Lung microvascular endothelial cell (primary cell): ENCODE results near the gene VWA2. TPM values are rescaled to one million over a fixed set of nuclear protein-coding genes. Genes with fewer than 3 reads are reported as not detected.
A peak's percentile ranks its signal among the peaks of the same experiment; 100 is the strongest.

ENCODE experiments used
- DNase-seq, 2 donors: peaks; one replicate each; pipeline versions ENCODE4 v3.0.0 to v3.0.0-alpha.2; 2010; ENCODE audit warnings: low read depth in 2 of 2
- total RNA-seq: library from RNA; depleted of rRNA; stranded (reverse); fragments of >200 nt; gene quantifications from 2 replicates; pipeline ENCODE4 v1.2.1, GENCODE V29; 2014

VWA2 gene
- total RNA-seq, 1 donor from 2014 or later = not detected

DNA sequence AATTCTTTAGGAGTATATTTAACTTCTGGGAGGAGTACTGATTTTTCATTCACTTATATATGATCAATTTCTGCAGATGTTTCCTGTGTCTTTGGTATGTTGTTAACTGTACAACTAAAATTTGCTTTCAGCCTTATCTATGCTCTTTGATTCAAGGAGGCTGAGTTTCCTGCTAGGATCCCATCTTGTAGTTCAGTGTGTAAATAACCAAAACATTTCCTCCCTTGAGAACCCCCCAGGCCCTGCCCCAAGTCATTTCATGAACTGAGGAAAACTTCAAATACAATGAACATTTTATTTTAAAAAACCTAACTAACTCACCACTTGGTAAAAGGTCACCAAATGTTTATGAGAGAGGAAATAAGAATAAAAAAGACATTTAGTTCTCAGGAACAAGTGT, 55.5 kb downstream of the VWA2 start:
- peak in 1 of 2 donors; percentile 31 for DNase-seq

DNA sequence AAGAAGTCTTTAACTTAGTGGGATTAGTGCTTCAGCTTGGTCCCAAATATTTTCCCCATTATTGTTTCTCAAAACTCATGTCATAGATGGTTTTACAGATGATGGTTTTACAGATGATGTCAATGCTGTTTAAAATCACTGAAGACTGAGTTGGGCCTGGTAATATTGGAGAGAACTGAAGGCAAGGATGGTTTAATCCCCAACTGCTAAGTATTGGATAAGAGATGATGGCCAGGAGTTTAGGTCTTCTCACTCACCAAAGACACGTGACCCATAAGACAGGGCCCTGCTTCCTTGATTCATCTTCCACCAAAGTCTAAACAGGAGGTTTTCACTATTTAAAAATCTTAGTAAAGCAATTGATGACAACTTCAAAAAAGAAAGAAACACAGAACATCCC, 56.3 kb downstream of the VWA2 start:
- DNase-seq = no peak

DNA sequence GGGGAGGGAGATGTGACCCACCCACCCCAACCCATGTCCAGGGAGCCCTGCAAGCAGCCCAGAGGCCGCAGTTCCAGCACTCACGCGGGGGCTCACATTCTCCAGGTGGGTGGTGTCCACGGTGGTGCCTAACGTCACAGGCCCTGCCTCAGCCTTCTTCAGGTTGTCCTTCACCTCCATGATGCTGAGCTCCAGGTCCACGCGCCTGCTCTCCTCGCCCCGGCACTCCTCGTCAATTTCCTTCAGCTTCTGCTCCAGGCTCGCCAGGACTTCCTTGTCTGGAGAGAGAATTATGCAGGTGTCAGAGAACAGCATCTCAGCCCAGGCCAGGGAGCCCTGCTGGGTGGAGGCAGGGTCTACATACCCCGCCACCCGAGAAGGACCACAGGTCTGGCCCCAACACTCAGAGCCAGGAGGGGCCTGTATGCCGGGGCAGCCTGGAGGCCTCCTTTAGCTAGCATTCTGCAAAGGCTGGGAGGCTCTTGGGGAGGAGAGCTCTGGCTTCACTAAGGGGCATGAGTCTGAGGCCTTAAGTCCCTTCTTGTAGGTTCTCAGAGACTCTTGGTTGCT, 58.2 kb downstream of the VWA2 start:
- no peak for DNase-seq

DNA sequence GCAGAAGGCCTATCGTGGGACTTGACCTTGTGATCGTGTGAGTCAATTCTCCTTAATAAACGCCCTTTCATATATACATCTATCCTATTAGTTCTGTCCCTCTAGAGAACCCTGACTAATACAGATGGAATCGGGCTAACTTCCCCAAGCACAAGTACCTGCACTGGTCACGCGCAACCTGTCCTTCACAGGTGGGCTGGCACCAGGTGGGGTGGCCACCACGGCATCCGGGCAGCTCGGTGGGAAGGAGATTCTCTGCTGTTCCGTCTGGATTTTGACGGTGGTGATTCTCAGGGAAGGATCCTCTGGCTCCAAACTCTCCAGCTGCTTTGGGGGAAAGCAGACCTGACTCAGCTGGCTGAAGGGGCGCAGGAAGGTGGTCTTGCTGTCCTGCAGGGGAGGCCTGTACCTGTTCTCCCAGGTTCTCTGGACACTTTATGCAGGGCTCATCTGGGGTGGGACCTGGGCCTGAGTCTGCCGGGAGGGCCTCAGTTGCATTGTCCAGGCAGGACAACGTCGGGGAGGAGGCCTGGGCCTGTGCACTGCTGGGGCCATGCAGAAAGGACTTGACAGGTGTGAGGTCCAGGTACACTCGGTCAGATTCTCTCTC, 61.1 kb downstream of the VWA2 start:
- no peak for DNase-seq

DNA sequence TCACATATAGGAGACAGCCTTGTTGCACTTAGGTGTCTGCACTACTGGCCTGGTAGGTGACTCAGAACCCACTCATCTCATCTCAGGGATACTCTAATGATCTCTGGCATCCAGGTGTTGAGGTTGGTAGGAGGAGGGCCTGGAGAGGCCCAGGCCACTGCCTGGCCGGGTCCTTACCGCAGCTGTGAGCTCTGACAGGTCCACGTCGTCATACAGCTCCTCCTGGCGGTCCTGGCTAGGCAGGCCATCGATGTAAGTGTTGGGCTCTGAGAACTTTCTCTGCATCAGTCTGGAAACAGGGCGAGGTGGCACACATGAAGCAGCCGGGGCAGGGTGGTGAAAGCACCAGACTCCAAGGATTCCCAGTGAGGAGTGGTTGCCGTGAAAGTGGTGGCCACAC, 62.1 kb downstream of the VWA2 start:
- DNase-seq = no peak

DNA sequence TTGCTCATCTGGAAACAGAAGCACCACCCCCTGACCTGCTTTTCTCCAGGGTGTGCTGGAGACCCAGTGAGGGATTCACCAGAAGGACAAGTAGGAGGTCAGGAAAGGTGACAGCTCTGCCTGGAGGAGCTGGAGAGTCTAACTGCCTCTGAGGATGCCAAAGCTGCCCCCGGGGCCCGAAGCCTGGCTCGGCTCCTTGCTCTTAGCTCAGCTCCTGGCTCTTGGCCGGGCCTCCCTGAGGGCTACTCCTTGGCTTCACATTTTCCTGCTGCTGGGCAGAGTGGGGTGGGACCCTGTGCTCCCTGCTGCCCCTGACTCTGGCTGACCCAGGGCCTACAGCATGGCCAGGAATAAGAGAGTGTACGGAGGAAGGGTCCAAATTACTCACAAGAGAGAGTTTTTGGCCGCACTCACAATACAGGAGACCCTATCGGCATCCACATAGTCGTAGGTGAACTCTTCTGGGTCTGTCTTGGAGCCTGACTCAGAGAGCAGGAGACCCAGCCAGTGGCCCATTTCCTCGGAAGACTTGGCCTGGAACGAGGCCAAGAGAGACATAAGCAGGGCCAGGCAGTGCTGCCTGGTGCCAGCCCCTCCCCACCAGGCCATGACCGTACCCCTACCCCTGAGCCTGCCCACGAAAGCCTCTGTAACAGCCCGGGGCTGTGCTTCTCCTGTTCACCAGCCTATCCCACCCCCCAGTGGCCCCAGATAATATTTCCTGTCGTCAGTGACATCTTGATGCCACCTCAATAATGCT, 63.1 kb downstream of the VWA2 start:
- peak in 1 of 2 donors; percentile 12 for DNase-seq

DNA sequence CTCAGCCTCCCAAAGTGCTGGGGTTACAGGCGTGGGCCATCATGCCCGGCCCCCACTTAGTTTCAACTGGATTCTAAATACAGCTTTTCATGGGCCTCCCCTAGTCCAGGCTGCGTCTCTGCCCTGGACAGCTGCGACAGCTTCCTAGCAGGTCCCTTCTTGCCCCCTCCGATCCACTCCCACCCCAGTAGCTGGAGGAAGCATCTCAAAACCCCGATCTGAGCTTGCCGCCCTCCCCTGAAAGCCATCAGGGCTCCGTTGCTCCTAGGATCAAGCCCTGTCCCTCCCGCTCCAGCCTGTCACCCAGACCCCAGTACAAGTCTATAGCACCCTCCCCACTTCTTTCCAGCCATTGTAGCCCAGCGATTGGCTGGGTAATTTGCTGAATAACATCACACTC, 64.5 kb downstream of the VWA2 start:
- DNase-seq = no peak

- peak; percentile 81 to 91 for DNase-seq
These were observed 65.0 kb downstream of the VWA2 start for GRCh38 chr10:114304017-114304570.

DNA sequence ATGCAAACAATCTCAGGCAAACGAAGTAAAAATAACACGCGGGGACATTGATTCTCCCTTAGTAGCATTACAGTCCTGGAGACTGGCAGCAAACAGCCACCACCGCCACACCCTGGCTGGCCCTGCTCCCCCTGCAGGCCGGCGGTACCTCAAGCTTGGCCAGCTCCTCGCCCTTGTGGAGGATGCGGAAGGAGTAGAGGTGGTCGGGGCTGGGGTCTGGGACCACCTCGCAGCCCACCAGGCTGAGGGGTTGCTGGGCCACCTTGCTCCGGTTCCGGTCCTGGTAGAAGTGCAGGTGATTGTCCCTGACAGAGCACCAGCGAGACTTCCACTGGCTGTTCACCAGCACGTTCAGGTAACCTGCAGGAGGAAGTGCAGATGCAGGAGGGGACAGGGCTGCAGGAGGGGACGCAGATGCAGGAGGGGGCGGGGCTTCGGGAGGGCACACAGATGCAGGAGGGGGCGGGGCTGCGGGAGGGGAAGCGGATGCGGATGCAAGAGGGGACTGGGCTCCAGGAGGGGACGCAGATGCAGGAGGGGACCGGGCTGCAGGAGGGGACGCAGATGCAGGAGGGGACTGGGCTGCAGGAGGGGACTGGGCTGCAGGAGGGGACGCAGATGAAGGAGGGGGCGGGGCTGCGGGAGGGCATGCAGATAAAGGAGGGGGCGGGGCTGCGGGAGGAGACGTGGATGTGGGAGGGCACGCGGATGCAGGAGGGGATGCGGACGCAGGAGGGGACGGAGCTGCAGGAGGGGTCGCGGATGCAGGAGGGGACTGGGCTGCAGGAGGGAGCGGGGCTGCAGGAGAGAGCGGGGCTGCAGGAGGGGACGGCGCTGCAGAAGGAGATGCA, 65.7 kb downstream of the VWA2 start:
- DNase-seq = peak; percentile 29 to 45

DNA sequence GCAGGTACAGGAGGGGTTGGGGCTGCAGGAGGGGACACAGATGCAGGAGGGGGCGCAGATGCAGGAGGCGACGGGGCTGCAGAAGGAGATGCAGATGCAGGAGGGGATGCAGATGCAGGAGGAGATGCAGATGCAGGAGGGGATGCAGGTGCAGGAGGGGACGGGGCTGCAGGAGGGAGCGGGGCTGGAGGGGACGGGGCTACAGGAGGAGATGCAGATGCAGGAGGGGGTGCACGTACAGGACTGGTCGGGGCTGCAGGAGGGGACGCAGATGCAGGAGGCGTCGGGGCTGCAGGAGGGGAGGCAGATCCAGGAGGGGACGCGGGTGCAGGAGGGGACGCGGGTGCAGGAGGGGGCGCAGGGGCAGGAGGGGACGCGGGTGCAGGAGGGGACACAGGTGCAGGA, 66.5 kb downstream of the VWA2 start:
- no peak for DNase-seq

DNA sequence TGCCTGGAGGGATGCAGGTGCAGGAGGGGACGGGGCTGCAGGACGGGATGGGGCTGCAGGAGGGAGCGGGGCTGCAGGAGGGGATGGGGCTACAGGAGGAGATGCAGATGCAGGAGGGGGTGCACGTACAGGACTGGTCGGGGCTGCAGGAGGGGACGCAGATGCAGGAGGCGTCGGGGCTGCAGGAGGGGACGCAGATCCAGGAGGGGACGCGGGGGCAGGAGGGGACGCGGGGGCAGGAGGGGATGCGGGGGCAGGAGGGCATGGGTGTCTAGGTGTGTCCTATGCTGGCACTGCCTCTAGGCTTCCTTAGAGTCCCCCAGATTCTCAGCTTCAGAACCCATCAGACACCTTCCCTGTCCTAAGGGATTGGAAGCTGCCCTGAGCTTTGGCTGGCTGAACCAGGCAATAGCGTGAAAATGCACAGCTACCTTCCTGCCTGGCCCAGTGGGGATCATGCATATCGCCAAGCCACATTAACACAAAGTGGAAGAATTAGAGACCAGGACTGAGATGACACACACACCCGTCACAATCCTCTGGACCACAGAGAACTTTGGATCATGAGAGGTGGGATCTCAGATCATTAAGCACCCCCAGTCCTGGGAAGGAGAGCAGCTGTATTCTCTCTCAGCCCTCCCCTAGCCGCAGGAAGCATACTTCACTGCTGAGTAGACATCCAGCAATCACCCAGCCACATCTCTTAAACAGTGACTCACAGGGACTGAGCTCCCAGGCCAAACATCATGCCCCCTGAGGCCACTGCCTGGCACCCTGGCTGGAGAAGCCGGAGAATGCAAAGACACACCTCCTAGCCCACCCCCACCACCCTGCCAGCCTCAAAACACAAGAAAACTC, 67.3 kb downstream of the VWA2 start:
- DNase-seq = peak in 1 of 2 donors; percentile 53

GRCh38 chr10:114307731-114308130, 68.7 kb downstream of the VWA2 start:
- DNase-seq = peak in 1 of 2 donors; percentile 30

GRCh38 chr10:114308531-114309363, 69.7 kb downstream of the VWA2 start:
- peak in 1 of 2 donors; percentile 32 for DNase-seq

GRCh38 chr10:114309364-114309651, 70.3 kb downstream of the VWA2 start:
- no peak for DNase-seq

GRCh38 chr10:114310346-114310745, 71.3 kb downstream of the VWA2 start:
- DNase-seq = no peak

GRCh38 chr10:114311023-114311422, 72.0 kb downstream of the VWA2 start:
- DNase-seq = no peak

- DNase-seq = no peak
These were observed 72.6 kb downstream of the VWA2 start for GRCh38 chr10:114311496-114312209.

DNA sequence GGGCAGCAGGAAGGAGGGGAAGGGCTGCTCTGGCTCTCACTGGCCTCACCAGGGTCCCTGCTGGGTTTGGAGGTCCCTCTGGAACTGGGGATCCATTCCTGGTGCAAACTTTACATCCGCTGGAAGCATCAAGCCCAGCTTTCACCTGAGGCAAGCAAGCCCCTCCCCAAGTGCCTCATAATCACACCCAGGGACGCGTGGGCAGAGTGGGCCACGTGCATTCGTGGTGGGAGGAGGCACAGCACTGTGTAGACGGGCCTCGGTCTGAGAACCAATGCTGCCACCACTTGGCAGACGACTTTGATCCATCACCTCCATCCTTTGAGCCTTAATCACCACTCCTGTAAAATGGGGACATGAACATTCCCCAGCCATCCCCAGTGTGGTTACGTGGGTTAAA, 74.1 kb downstream of the VWA2 start:
- DNase-seq = no peak

- DNase-seq = no peak
These were observed 74.8 kb downstream of the VWA2 start for GRCh38 chr10:114313866-114314265.
